Pancreas (tissue), 10 donors: ENCODE measurements around the gene EEF2. TPM values are rescaled to one million over a fixed set of nuclear protein-coding genes. Genes with fewer than 3 reads are reported as not detected.

Source experiments
- ATAC-seq, 4 donors: fragments of 200-7000 bp; cut with Tn5 transposase; one replicate each; pipeline versions ENCODE4 v1.8.0 to v1.9.1; 2020; ENCODE audit warnings: mild to moderate bottlenecking in 4 of 4, moderate library complexity in 4 of 4
- DNase-seq, 6 donors: peaks; one replicate each; pipeline ENCODE4 v3.0.0-alpha.2; 2020
- FAIRE-seq: peaks from 2 replicates; lab custom pipeline; 2012; peaks lifted over from hg19 to GRCh38; lab: Jason Lieb, UNC
- H3K27ac ChIP-seq, 4 donors: fragments of 200-600 bp; sonication (generic); 1 replicate in 3 of 4; 2 replicates in 1 of 4; pipeline versions ENCODE4 v1.5.0 to v1.8.0; 2020
- H3K27me3 ChIP-seq, 4 donors: fragments of 200-600 bp; one replicate each; pipeline ENCODE4 v1.8.0; 2021
- H3K36me3 ChIP-seq, 3 donors: fragments of 200-600 bp; sonication (generic) in 1 of 3; one replicate each; pipeline versions ENCODE4 v1.5.0 to v1.8.0; 2020 to 2021
- H3K4me1 ChIP-seq, 3 donors: fragments of 200-600 bp; one replicate each; pipeline ENCODE4 v1.8.0; 2021
- H3K4me3 ChIP-seq, 4 donors: fragments of 200-600 bp; sonication (generic) in 2 of 4; one replicate each; pipeline versions ENCODE4 v1.5.0 to v1.8.0; 2020 to 2021
- H3K9me3 ChIP-seq, 4 donors: fragments of 200-600 bp; one replicate each; pipeline ENCODE4 v1.8.0; 2021
- WGBS, 2 donors: extraction: QIAGEN DNeasy Blood & Tissue Kit; methylation state at CpG; one replicate each; pipeline ENCODE4 v1.1.7; 2013; 5-methylcytosine and 5-hydroxymethylcytosine counted together
- intact Hi-C, 3 donors: fragments of 100-400 bp; cut with DNase I; formaldehyde crosslinking; loops; one replicate each; pipeline versions ENCODE4 v1.11.1 to v1.14.2; 2022
- polyA plus RNA-seq, 2 donors: library from polyadenylated mRNA; stranded (reverse); fragments of 200-250 nt; gene quantifications; one replicate each; pipeline ENCODE4 v1.2.3, GENCODE V29; 2013
- total RNA-seq, 6 donors: library from RNA; stranded (reverse); fragmentation: NEBNext Ultra II Directional in 4 of 6; extraction: Animal tissue kit (Norgen Biotek cat#: 25700) in 4 of 6; gene quantifications; one replicate each; pipeline versions ENCODE4 v1.2.1 to v1.2.4, GENCODE V29; 2021 to 2023
- TF ChIP-seq, protein P1 (sequence below), 4 donors: fragments of 200-600 bp; sonication (generic) in 3 of 4; IDR thresholded peaks; one replicate each; pipeline versions ENCODE4 v1.5.0 to v1.8.0; 2021; ENCODE audit warnings: antibody characterized with exemption in 4 of 4
- donor health status: healthy with polysubstance abuse.
- donor health status: DM: no; HTN: no; CAD: no; lungs with moderate emphysema.
- donor health status: DM: no; HTN: no; CAD: no.
- donor health status: control.
- donor health status: control.
- donor health status: Bipolar disorder and iron deficiency.
- donor health status: DM: yes; HTN: yes; CAD: no.
- donor health status: DM: no; HTN: no; CAD: no.
- donor health status: DM: no; HTN: no; CAD: no.
- donor health status: DM: yes; HTN: yes; CAD: no.

The EEF2 gene
- total RNA-seq, result 1,000 to 10,000 TPM; 2,199 to 4,238 (median 2,879) TPM
- polyA plus RNA-seq, result 1,000 to 10,000 TPM in 1 of 2 donors, 100 to 1,000 TPM in 1; 545 to 1,088 TPM

GRCh38 chr19:3984908-3985642 lies at the start of gene EEF2:
TSS of gene EEF2 (minus strand) at chr19:3985463. CDS start at chr19:3985380, 83 bp downstream.
- H3K27me3 ChIP-seq, result no peaks in the 10 kb centered on the region
- ATAC-seq, result peak; percentile 68 to 78 (median 76)
- peak within 1 kb of the TSS; percentile 73 to 92 (median 88) for H3K27ac ChIP-seq
- WGBS, 2 donors, result 0 to 1% methylated on average over 80 of the region's 80 CpGs
- H3K4me3 ChIP-seq, result peak within 1 kb of the TSS; percentile 63 to 99 (median 88)
- peak; percentile 82 to 97 (median 94) for DNase-seq
- H3K36me3 ChIP-seq, result peaks cover 21 to 41% (median 40%) of the 10 kb centered on the region in 3 donors
- H3K4me1 ChIP-seq, result peaks cover 16 to 39% (median 27%) of the 10 kb centered on the region in 3 donors
- no peaks in the 10 kb centered on the region for H3K9me3 ChIP-seq
- TF ChIP-seq, protein P1, sequence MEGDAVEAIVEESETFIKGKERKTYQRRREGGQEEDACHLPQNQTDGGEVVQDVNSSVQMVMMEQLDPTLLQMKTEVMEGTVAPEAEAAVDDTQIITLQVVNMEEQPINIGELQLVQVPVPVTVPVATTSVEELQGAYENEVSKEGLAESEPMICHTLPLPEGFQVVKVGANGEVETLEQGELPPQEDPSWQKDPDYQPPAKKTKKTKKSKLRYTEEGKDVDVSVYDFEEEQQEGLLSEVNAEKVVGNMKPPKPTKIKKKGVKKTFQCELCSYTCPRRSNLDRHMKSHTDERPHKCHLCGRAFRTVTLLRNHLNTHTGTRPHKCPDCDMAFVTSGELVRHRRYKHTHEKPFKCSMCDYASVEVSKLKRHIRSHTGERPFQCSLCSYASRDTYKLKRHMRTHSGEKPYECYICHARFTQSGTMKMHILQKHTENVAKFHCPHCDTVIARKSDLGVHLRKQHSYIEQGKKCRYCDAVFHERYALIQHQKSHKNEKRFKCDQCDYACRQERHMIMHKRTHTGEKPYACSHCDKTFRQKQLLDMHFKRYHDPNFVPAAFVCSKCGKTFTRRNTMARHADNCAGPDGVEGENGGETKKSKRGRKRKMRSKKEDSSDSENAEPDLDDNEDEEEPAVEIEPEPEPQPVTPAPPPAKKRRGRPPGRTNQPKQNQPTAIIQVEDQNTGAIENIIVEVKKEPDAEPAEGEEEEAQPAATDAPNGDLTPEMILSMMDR (IDR thresholded peaks at IDR 0.05), result no peak
- FAIRE-seq, result no peak
- intact Hi-C loops, result no loop called here

GRCh38 chr19:4034048-4035017 lies 49.1 kb upstream of the EEF2 start:
- TF ChIP-seq, protein P1 (IDR thresholded peaks at IDR 0.05), result no peak
- no peak for FAIRE-seq
- no peaks in the 10 kb centered on the region for H3K27me3 ChIP-seq
- peak in 1 of 6 donors; percentile 62 for DNase-seq
- ATAC-seq, result peak in 1 of 4 donors; percentile 6
- no peak overlapping the region for H3K4me3 ChIP-seq
- H3K27ac ChIP-seq, result no peak overlapping the region
- no peaks in the 10 kb centered on the region for H3K4me1 ChIP-seq
- H3K36me3 ChIP-seq, result peaks cover 0 to 28% (median 0%) of the 10 kb centered on the region in 3 donors
- intact Hi-C loops, result no loop called here
- H3K9me3 ChIP-seq, result no peaks in the 10 kb centered on the region
- WGBS, 2 donors, result 87 to 92% methylated on average over 33 to 34 of the region's 34 CpGs

GRCh38 chr19:4033028-4033956 lies 48.0 kb upstream of the EEF2 start:
- ATAC-seq (no peak), DNase-seq (peak in 1 of 6 donors; percentile 62), FAIRE-seq (no peak)
- H3K4me3 ChIP-seq, result no peak overlapping the region
- H3K4me1 ChIP-seq, result no peaks in the 10 kb centered on the region
- intact Hi-C loops, result no loop called here
- H3K27me3 ChIP-seq, result no peaks in the 10 kb centered on the region
- no peaks in the 10 kb centered on the region for H3K9me3 ChIP-seq
- WGBS, 2 donors, result 88 to 91% methylated on average over 56 to 63 of the region's 63 CpGs
- H3K27ac ChIP-seq, result no peak overlapping the region
- peaks cover 0 to 33% (median 0%) of the 10 kb centered on the region in 3 donors for H3K36me3 ChIP-seq
- TF ChIP-seq, protein P1 (IDR thresholded peaks at IDR 0.05), result no peak

DNA sequence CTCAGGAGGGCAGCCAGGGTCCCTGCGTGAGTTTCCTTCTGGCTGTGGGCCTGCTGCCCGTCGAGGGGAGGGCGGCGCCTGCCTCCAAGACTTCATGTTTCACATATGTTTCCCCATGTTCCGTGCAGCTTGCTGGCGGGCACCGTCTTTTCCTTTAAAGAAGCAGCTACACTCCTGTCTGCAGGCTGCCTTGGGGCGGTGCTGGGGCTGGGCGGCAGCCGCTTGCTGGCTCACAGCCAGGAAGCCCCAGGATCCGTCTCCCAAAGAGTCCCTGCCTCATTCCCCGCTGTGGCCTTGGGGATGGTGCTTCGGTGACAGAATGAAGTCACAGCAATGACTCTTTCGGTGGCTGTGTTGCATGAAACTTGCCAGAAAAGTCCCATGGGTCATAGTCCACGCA lies 47.2 kb upstream of the EEF2 start:
- ATAC-seq (no peak), DNase-seq (peak in 2 of 6 donors; percentile 36 to 63), FAIRE-seq (no peak)
- Histone ChIP-seq H3K27ac (no peak overlapping the region), H3K27me3 (no peaks in the 10 kb centered on the region), H3K4me1 (no peaks in the 10 kb centered on the region), H3K9me3 (no peaks in the 10 kb centered on the region), H3K36me3 (peaks cover 0 to 31% (median 0%) of the 10 kb centered on the region in 3 donors), H3K4me3 (no peak overlapping the region)
- WGBS, 2 donors, result 78 to 84% methylated on average over 16 of the region's 16 CpGs
- intact Hi-C loops, result no loop called here
- TF ChIP-seq, protein P1 (IDR thresholded peaks at IDR 0.05), result no peak
